Lower leg skin (tissue), 3 donors: ENCODE data around the gene ADAMTSL1.

Source experiments
- POLR2A ChIP-seq, 2 donors: fragments of 450-650 bp; IDR thresholded peaks; one replicate each; pipeline ENCODE4 v1.6.1; 2016 to 2017; ENCODE audit warnings: antibody characterized with exemption in 2 of 2, mild to moderate bottlenecking in 1 of 2, moderate library complexity in 1 of 2
- TF ChIP-seq, protein P1 (sequence below), 3 donors: fragments of 450-650 bp; IDR thresholded peaks; one replicate each; pipeline ENCODE4 v1.5.1; 2016; ENCODE audit warnings: antibody characterized with exemption in 3 of 3, mild to moderate bottlenecking in 3 of 3, moderate library complexity in 2 of 3

DNA sequence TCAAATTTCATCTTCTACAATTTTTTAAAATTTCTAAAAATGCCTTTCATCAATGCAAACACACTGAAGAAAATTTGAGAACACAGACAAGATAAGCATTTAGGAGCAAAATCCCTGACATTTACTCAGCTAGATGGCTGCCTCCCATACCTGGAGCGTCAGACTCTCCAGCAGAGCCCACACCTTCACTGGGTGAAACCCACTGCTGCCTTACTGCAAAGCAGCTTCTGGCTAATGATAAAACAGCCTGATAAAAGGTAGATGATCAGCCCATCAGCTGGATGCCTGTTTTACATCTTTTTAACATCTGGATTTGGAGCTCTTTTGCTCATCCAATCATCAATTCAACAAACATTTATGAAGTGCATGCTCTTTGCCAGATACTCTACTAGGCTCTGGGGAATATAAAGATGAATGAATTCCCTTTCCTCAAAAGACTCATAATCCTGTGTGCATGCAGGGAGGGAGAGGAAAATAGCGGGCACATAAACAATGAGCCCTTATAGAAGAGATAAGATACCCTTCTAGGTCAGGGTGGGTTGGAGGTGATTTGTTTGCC, 287.9 kb downstream of the ADAMTSL1 start:
- TF ChIP-seq, protein P1, sequence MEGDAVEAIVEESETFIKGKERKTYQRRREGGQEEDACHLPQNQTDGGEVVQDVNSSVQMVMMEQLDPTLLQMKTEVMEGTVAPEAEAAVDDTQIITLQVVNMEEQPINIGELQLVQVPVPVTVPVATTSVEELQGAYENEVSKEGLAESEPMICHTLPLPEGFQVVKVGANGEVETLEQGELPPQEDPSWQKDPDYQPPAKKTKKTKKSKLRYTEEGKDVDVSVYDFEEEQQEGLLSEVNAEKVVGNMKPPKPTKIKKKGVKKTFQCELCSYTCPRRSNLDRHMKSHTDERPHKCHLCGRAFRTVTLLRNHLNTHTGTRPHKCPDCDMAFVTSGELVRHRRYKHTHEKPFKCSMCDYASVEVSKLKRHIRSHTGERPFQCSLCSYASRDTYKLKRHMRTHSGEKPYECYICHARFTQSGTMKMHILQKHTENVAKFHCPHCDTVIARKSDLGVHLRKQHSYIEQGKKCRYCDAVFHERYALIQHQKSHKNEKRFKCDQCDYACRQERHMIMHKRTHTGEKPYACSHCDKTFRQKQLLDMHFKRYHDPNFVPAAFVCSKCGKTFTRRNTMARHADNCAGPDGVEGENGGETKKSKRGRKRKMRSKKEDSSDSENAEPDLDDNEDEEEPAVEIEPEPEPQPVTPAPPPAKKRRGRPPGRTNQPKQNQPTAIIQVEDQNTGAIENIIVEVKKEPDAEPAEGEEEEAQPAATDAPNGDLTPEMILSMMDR (IDR thresholded peaks at IDR 0.05): no peak
- no peak for TF ChIP-seq POLR2A (IDR thresholded peaks at IDR 0.05)
